NB4 (cell line): ENCODE measurements around the gene TMED7.

Experiments used
- POLR2A ChIP-seq: IDR thresholded peaks from 2 replicates; pipeline ENCODE4 v1.6.1; 2011; ENCODE audit warnings: mild to moderate bottlenecking; ENCODE audit not compliant: insufficient read length; ENCODE audit errors: extremely low read depth
- TF ChIP-seq, protein P1 (sequence below): IDR thresholded peaks from one replicate; pipeline ENCODE4 v1.5.1; 2012; ENCODE audit warnings: low read depth, low read length
- TF ChIP-seq, protein P2 (sequence below): IDR thresholded peaks from 2 replicates; pipeline ENCODE4 v1.6.1; 2011; ENCODE audit warnings: low read depth, low read length

DNA sequence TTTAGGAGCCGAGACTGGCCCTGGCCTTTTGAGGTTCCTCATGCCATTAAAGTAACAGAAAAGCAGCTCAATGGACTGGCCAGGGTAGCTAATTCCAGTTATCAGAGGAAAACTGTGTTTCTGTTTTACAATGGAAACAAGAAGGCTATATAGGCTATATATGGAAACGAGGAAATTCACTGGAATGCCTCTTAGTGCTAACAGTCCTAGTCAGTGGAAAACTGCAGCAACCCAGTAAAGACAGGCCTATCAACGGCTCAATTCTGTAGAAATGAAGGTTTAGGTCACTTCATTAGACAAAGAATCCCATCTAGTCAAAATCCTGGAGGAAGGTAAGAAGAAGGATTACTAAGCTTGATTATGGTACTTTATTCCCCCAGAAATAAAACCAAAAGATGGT is 20.4 kb downstream of the TMED7 start:
- TF ChIP-seq, protein P1, sequence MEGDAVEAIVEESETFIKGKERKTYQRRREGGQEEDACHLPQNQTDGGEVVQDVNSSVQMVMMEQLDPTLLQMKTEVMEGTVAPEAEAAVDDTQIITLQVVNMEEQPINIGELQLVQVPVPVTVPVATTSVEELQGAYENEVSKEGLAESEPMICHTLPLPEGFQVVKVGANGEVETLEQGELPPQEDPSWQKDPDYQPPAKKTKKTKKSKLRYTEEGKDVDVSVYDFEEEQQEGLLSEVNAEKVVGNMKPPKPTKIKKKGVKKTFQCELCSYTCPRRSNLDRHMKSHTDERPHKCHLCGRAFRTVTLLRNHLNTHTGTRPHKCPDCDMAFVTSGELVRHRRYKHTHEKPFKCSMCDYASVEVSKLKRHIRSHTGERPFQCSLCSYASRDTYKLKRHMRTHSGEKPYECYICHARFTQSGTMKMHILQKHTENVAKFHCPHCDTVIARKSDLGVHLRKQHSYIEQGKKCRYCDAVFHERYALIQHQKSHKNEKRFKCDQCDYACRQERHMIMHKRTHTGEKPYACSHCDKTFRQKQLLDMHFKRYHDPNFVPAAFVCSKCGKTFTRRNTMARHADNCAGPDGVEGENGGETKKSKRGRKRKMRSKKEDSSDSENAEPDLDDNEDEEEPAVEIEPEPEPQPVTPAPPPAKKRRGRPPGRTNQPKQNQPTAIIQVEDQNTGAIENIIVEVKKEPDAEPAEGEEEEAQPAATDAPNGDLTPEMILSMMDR = no peak
- no peak for TF ChIP-seq POLR2A
- TF ChIP-seq, protein P2, sequence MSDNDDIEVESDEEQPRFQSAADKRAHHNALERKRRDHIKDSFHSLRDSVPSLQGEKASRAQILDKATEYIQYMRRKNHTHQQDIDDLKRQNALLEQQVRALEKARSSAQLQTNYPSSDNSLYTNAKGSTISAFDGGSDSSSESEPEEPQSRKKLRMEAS = no peak
